Kidney (tissue), 14 donors: ENCODE measurements around the gene SEC14L2. TPM values are rescaled to one million over a fixed set of nuclear protein-coding genes. Genes with fewer than 3 reads are reported as not detected.

Source experiments
- DNase-seq, 5 donors: peaks; one replicate each; pipeline ENCODE4 v3.0.0-alpha.2; 2013 to 2020
- FAIRE-seq: peaks from 2 replicates; lab custom pipeline; 2012; peaks lifted over from hg19 to GRCh38; lab: Jason Lieb, UNC
- H3K27ac ChIP-seq, 2 donors: one replicate each; pipeline ENCODE4 v1.7.0; 2013; ENCODE audit warnings: low read depth in 2 of 2, low read length in 2 of 2, inconsistent platforms in 1 of 2
- H3K27me3 ChIP-seq: one replicate; pipeline ENCODE4 v1.7.1; 2013; ENCODE audit warnings: low read length, inconsistent platforms; ENCODE audit not compliant: control insufficient read depth, insufficient read depth
- H3K36me3 ChIP-seq, 3 donors: one replicate each; pipeline versions ENCODE4 v1.7.0 to v1.7.1; 2013; ENCODE audit warnings: low read length in 3 of 3, control low read depth in 1 of 3, inconsistent platforms in 1 of 3; ENCODE audit not compliant: insufficient read depth in 3 of 3, control insufficient read depth in 2 of 3
- H3K4me1 ChIP-seq, 3 donors: one replicate each; pipeline versions ENCODE4 v1.7.0 to v1.7.1; 2013; ENCODE audit warnings: low read length in 3 of 3, inconsistent platforms in 1 of 3, low read depth in 1 of 3; ENCODE audit not compliant: control insufficient read depth in 2 of 3, insufficient read depth in 2 of 3
- H3K4me3 ChIP-seq, 3 donors: one replicate each; pipeline versions ENCODE4 v1.7.0 to v1.8.1; 2013; ENCODE audit warnings: low read length in 3 of 3, control low read depth in 1 of 3, inconsistent platforms in 1 of 3
- H3K9ac ChIP-seq, 3 donors: one replicate each; pipeline versions ENCODE4 v1.7.0 to v1.7.1; 2013; ENCODE audit warnings: low read length in 3 of 3, control low read depth in 1 of 3, inconsistent platforms in 1 of 3
- H3K9me3 ChIP-seq, 3 donors: one replicate each; pipeline versions ENCODE4 v1.7.0 to v1.7.1; 2013; ENCODE audit warnings: low read length in 3 of 3, control low read depth in 1 of 3, inconsistent platforms in 1 of 3; ENCODE audit not compliant: control insufficient read depth in 2 of 3, insufficient read depth in 1 of 3
- intact Hi-C: fragments of 100-400 bp; cut with DNase I; formaldehyde crosslinking; loops from one replicate; pipeline ENCODE4 v1.11.1; 2022
- polyA plus RNA-seq: library from polyadenylated mRNA; stranded (reverse); fragments of 350-450 nt; fragmentation: Illumina TruSeq; extraction: RNeasy Lipid Tissue Mini Kit (QIAGEN cat#74804); gene quantifications from one replicate; pipeline ENCODE4 v1.2.3, GENCODE V29; 2014; ENCODE audit warnings: low read depth, low replicate concordance; ENCODE audit not compliant: insufficient read depth
- total RNA-seq: library from RNA; stranded (reverse); fragmentation: NEBNext Ultra II Directional; extraction: Animal tissue kit (Norgen Biotek cat#: 25700); gene quantifications from one replicate; pipeline ENCODE4 v1.2.1, GENCODE V29; 2021
- TF ChIP-seq, protein P1 (sequence below): IDR thresholded peaks from 3 replicates; pipeline ENCODE4 v1.5.1; 2012; ENCODE audit warnings: mild to moderate bottlenecking, moderate library complexity, borderline replicate concordance; ENCODE audit not compliant: insufficient read depth; ENCODE audit errors: extremely low read depth
- donor health status: control.
- donor health status: control.
- donor health status: control.
- donor health status: control.
- donor health status: control.
- donor health status: DM: yes; HTN: yes; CAD: no.
- donor health status: Normal renal cell carcinoma (clear cell type).

The SEC14L2 gene
- total and polyA plus RNA-seq, 2 donors from 2014 or later, result 13.5 to 17.3 TPM

DNA sequence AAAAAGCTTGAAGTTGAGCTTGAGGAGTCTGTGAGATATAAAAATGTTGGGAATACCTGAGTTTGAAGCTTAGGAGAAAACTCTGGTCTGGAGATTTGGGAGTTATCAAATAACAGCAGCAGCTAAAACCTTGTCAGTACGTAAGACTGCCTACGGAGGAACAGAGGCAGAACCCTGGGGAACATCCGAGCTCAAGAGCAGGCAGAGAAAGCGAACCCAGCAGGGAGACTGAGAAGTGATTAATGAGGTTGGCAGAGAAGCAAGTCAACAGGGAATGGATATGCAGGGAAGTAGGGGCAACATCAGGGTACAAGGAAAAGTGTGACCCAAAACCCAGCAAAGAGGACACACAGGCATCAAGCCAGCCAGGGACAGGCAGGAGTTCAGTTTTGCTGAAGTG is 16.2 kb downstream of the SEC14L2 start:
- DNase-seq (no peak), FAIRE-seq (no peak)
- Histone ChIP-seq H3K4me1 (no peaks in the 10 kb centered on the region), H3K9ac (no peak overlapping the region), H3K4me3 (no peak overlapping the region), H3K27me3 (no peaks in the 10 kb centered on the region), H3K27ac (no peak overlapping the region), H3K9me3 (no peaks in the 10 kb centered on the region), H3K36me3 (peaks cover 0 to 29% (median 6%) of the 10 kb centered on the region in 3 donors)
- TF ChIP-seq, protein P1, sequence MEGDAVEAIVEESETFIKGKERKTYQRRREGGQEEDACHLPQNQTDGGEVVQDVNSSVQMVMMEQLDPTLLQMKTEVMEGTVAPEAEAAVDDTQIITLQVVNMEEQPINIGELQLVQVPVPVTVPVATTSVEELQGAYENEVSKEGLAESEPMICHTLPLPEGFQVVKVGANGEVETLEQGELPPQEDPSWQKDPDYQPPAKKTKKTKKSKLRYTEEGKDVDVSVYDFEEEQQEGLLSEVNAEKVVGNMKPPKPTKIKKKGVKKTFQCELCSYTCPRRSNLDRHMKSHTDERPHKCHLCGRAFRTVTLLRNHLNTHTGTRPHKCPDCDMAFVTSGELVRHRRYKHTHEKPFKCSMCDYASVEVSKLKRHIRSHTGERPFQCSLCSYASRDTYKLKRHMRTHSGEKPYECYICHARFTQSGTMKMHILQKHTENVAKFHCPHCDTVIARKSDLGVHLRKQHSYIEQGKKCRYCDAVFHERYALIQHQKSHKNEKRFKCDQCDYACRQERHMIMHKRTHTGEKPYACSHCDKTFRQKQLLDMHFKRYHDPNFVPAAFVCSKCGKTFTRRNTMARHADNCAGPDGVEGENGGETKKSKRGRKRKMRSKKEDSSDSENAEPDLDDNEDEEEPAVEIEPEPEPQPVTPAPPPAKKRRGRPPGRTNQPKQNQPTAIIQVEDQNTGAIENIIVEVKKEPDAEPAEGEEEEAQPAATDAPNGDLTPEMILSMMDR, result no peak
- intact Hi-C loops, result no loop called here

DNA sequence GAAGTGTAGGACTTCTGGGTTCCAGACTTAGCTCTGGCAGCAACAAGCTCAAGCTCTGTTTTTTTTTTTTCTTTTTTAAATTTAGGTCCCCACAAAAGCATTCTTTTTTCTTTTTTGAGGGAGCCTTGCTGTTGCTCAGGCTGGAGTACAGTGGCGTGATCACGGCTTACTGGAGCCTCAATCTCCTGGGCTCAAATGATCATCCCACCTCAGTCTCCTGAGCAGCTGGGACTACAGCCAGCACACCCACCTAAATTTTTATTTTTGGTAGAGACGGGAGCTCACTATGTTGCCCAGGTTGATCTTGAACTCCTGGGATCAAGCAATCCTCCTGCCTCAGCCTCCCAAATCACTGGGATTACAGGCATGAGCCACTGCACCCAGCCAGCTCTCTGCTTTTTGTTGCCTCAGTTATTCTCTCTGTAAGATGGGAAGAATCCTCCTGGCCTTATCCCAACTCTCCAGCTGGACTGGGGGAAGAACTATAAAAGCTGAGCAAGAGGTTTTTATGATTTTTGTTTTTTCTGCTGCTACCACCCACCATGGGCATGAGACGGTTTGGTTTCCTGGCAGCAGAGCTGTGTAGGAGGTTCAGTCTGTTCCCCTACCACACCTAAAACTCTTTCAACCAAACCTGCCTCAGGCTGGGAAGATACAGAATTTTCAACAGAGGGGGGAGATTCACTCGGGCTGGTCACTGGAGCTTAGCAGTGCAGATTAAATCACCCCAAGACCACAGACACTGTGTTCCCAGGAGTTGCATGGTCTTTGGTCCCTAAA is 17.1 kb downstream of the SEC14L2 start:
- Histone ChIP-seq H3K27me3 (no peaks in the 10 kb centered on the region), H3K9me3 (no peaks in the 10 kb centered on the region), H3K9ac (no peak overlapping the region), H3K36me3 (peaks cover 0 to 35% (median 3%) of the 10 kb centered on the region in 3 donors), H3K4me1 (no peaks in the 10 kb centered on the region), H3K27ac (no peak overlapping the region), H3K4me3 (no peak overlapping the region)
- intact Hi-C loops, result no loop called here
- TF ChIP-seq, protein P1, result no peak
- no peak for DNase-seq
- FAIRE-seq, result no peak

DNA sequence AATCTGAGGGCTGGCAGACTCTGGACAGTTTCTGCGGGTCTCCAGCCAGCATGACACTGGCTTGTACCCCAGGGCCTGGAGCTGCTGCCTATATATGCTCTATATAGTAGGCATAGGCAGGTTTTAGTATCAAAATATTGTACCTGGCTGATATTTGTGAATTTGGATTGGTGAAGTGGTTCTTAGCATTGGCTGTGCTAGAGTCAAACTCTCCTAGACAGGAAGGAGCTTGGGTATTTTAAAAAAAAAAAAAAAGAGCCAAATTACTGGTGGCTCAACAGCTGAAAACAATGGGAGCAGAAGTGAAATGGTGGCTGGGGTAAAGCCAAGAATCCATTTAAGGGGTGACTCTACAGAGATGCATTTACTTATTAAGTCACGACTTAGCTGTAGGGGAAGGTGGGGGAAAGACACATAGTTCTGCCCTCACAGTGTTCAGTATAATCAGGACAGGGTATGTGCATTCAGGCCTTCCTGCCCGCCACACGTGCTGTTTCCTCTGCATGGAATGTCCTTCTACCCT is 17.8 kb downstream of the SEC14L2 start:
- H3K9me3 ChIP-seq, result no peaks in the 10 kb centered on the region
- no peak overlapping the region for H3K4me3 ChIP-seq
- peaks cover 0 to 30% (median 3%) of the 10 kb centered on the region in 3 donors for H3K36me3 ChIP-seq
- no peaks in the 10 kb centered on the region for H3K4me1 ChIP-seq
- intact Hi-C loops, result no loop called here
- H3K27ac ChIP-seq, result no peak overlapping the region
- DNase-seq (no peak), FAIRE-seq (no peak)
- no peak overlapping the region for H3K9ac ChIP-seq
- TF ChIP-seq, protein P1, result no peak
- H3K27me3 ChIP-seq, result no peaks in the 10 kb centered on the region
